ENCODE data around the gene UNC5C.

UNC5C gene

DNA sequence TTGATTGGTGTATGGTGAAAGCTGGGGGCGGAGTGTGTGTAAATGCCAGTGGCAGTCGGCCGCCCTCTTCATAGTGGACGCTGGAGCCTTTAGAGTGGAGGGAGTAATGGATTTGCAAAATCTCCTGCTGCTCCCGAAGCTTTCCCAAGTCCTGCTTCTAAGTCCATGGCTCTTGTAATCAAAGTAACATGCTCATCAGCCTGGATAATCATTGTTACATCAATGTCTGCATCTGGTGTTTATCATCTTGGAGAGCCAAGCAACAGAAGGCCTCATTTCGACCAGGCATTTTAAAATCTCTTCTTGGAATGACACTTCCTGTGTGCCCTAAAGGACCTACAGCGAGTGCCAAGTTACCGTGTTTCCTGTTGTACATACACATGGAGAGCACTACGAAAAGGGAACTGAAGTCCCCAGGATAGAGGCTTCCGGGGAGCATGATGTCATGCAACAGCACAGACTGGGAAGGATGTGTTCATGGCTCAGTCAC lies 32.2 kb downstream of the UNC5C start:
- DNase-seq, result no peak

GRCh38 chr4:95515589-95515988 lies 33.2 kb downstream of the UNC5C start:
- DNase-seq, result no peak

DNA sequence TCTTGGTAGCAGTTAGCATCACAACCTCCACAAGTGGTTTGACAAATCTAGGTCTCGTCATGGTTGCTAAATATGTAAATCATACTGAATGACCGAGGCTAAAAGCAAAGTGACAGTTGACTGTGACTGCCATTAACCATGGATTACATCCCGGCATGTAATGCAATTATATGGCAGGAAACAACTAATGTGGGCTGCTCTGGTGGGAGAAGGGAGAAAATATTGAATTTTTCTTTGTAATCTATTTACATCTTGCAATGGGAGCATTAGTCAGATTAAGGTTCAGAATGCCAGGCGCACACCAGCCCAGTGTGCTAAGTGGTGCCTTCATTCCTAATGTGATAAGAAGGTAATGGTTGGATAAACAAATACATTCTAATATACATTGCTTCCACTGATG lies 35.8 kb downstream of the UNC5C start:
- no peak for DNase-seq

GRCh38 chr4:95511477-95511876 lies 37.3 kb downstream of the UNC5C start:
- DNase-seq, result no peak

GRCh38 chr4:95510877-95511276 lies 37.9 kb downstream of the UNC5C start:
- DNase-seq, result no peak

DNA sequence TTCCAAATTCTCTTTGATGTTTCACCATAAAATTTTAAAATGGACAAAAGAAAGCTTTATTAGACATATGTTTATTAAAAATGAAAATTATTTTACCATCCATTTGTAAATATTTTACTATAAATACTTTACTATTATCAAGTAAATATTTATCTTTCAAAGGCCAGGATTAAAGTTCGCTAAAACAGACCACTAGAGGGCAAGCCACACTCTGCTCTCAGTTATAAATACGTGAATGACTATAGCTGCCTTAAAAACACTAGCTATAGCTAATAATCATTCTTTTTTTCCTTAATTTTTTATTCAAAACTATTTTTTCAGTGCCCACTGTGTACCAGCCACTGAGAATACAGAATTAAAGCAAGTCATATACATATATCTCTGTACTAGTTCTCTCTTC lies 38.6 kb downstream of the UNC5C start:
- DNase-seq, result no peak

- DNase-seq, result no peak
These were observed 40.4 kb downstream of the UNC5C start for GRCh38 chr4:95508421-95508820.

DNA sequence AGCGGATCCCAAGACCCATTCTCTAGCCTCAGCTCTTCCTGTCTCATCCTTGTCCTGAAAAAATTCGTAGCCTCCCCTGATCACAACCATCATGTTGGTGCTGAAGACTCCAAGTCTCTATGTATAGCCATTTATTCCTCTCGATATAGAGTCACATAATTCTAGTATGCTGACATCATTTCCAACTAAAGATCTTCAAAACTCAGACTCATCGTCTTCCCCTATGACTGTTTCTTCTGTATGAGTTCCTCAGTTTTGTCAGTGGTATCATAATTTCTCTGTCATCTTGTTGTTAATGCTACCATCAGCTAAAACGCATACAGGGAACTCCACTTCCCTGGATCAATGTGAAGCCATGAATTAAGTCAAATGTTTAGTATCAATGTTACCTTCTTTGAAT lies 41.2 kb downstream of the UNC5C start:
- DNase-seq, result no peak

- DNase-seq, result no peak
These were observed 41.6 kb downstream of the UNC5C start for GRCh38 chr4:95507147-95507546.

- DNase-seq, result no peak
These were observed 42.5 kb downstream of the UNC5C start for GRCh38 chr4:95506264-95506663.

DNA sequence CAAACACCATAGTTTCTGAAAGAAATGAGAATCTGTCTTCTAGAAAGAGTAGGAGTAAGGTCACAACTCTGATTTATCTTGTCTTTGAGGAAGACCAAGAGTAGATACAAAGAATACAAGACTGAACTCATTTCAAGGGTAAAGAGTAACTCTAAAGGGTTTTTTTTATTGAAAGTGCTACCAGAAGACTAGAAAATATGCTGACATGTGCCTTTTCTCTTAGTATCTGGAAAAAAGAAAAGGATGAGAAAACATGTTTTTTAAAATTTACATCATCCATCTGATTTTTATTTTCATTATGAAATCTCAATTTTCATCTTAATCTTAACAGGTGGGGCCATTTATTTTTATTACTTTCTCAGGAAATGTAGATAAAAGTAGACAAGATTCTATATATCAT lies 43.0 kb downstream of the UNC5C start:
- no peak for DNase-seq

DNA sequence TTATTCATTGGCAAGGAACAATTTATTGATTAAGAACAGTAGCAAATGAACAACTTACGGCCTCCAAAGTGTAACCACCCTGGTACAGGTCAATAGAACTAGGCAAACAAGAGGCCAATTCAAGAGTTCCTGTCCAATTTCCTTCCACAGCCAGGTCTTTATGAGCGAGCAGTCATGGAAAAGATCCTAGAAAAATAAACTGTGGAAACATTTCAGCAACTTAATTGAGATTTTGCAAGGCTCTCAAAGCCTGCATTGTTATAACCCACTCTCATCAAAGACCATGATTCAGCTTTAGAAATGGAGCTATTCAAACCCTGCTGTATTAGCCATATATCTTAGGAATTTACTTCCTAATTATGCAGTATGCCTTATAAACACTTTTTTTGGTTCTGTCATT lies 43.6 kb downstream of the UNC5C start:
- no peak for DNase-seq

- DNase-seq, result no peak
These were observed 44.3 kb downstream of the UNC5C start for GRCh38 chr4:95504501-95504900.

DNA sequence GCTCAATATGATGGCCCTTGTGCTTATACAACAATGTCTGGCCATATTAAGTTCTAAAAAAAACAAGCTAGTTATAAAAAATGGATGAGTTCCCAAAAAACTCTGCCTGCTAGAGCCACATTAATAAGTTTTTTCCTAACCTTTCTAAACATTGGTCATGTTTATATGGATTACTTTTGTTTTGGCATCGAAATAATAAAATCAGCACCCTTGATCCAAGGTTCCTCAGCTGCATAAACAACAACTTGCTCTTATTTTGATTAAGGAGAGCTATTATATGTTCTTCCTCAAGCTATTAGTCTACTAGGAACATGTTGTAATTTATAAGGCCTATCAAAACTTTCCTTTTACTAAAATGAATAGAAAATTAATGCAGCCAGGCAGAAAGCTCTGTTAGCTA lies 48.4 kb downstream of the UNC5C start:
- no peak for DNase-seq

DNA sequence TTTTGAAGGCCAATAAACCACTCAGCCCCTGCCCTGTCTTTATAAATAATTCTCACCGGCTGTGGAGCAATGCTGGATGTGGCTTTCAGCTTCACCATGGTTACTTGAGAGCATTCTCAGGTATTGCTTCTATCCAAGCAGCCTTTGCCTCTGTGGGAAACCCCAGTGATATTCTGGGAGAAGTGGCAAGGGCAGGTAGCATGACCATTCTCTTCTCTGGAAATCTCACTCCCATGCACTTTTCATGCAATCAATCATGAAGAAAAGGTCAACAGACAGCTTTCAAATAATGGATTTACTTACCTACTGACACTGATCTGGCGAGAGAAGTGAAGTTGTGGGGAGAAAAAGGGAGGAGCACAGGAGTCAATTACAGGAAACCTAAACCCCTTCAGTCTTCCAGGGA lies 49.5 kb downstream of the UNC5C start:
- DNase-seq, result no peak

GRCh38 chr4:95494186-95494585 lies 54.6 kb downstream of the UNC5C start:
- no peak for DNase-seq

- DNase-seq, result no peak
These were observed 70.1 kb downstream of the UNC5C start for GRCh38 chr4:95478679-95479078.

DNA sequence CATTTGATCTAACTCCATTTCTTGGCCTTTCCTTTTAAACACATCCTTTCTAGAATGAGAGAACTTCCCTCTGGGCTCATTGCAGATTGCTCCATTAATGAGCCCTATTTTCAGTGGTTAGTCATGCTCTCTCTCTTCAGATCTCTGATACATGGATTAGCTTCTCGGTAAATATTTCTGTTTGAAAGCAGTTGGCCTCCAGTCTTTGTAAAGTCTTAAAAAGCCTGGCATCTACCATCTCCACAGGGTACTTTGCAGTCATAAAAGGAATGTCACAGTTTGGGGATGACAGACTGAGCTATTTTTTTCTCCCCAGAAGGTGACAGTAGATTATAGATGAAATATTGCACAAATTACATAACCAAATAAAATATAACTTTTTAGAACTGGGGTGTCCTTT lies 72.7 kb downstream of the UNC5C start:
- no peak for DNase-seq

DNA sequence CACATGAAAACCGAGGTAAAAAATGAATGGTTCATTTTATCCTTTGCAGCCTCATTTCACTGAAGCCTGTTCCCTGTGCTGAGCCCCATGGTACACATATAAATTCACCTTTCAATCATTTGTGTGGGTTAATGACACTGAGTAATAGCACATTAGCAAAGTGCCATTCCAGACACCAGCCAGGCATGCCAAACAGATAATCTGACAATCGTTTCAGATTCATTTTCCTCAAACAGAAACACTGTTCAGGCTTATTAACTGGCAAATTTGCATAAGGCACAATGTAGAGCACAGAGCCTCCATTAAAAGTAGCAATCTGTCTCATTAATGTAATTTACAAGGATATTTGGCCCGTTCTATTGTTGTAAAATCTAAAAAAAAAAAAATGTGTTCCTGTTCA lies 76.2 kb downstream of the UNC5C start:
- DNase-seq, result no peak

DNA sequence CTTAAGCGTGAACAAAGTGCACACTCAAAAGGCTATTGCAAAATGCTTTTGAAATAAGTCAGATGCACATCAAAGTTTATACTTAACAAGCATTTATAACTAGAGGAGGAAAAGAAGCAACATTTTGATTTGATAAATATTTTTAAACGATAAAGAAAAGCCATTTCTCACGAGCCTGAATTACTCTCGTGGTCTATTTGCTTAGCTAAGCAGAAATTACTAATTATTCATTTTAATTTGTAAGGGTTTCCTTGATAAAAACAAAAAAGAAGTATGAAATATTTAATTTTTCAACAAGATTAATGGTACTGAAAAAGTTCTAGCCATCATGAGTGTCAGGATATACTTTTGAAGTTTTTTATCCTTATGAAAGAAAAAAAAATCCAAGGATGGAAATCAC lies 78.2 kb downstream of the UNC5C start:
- no peak for DNase-seq

DNA sequence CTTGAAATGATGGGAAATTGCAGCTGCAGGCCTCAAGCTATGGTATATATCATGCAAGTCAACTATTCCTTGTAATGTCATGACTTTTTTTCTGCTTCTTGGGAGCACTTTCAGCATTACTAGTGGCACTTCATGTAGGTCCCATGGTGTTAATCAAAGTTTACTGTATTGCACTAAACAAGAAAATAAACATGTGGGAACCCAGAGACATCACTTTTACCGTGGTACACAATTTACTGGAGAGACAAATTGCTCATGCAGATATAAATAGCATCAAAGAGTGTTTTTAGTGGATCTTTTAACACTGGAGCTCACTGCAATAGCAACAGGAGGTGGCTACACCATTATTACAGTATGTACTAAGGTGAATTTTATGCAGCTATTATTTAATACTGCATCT lies 79.2 kb downstream of the UNC5C start:
- DNase-seq, result no peak

DNA sequence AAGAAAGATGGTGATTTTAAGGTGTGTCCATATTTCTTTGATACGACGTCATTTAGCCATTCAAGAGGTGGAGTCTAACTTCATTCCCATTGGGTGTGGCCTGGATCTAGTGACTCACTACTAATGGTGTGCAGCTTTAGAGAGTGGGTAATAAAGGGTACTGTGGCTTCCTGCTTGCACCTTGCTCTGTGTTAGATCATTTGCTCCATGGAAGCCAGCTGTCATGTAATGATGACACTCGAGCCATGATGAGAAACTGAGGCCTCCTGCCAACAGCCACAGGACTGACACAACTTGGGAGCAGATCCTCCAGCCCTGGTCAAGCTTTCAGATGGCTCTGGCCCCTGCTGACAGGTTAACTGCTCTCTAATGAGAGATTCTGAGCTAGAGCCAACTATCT lies 82.0 kb downstream of the UNC5C start:
- no peak for DNase-seq

GRCh38 chr4:95465010-95465409 lies 83.8 kb downstream of the UNC5C start:
- DNase-seq, result no peak

GRCh38 chr4:95462921-95463320 lies 85.9 kb downstream of the UNC5C start:
- DNase-seq, result no peak

- DNase-seq, result no peak
These were observed 91.4 kb downstream of the UNC5C start for GRCh38 chr4:95457353-95457752.

DNA sequence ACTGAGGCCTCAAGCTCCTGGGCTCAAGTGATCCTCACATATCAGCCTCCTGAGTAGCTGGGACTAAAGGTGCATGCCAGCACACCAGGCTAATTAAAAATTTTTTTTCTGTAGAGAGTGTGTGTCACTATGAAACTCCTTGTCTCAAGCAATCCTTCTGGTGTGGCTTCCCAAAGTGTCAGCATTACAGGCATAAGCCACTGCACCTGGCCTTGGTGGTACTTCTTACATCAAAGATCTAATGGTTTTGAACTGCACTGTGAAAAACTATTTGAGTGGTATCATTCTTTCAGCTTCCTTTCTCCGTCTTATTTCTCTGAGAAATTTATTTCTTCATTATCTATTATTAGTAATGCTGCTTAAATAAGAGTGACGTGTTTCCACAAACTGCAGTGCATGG lies 98.5 kb downstream of the UNC5C start:
- no peak for DNase-seq

Data from T-helper 1 cell (primary cell).